Measurements from ENCODE around the gene CA6.

GRCh38 chr1:8910331-8910730 lies 35.3 kb upstream of the CA6 start:
- TF ChIP-seq YY1 (IDR thresholded peaks at IDR 0.05; ENCODE audit: insufficient read depth, insufficient read length) (no peak), SUZ12 (IDR thresholded peaks at IDR 0.05; ENCODE audit: extremely low read depth, insufficient read depth, insufficient read length) (no peak)
